Skin of body (tissue), 2 donors: ENCODE results near the gene MTR. TPM values are rescaled to one million over a fixed set of nuclear protein-coding genes. Genes with fewer than 3 reads are reported as not detected.
"Not testable (repeated sequence)": the region's sequence is repeated elsewhere in the genome, so short reads cannot be mapped to it uniquely, and the experiment has no call there.

ENCODE experiments used
- DNase-seq: peaks from one replicate; lab custom pipeline; 2025; lab: John Stamatoyannopoulos, UW
- total RNA-seq: library from RNA; depleted of rRNA; stranded (reverse); fragments of >200 nt; gene quantifications from one replicate; pipeline ENCODE4 v1.2.3, GENCODE V29; 2014

Gene MTR
- total RNA-seq, 1 donor from 2014 or later: 27.9 TPM

DNA sequence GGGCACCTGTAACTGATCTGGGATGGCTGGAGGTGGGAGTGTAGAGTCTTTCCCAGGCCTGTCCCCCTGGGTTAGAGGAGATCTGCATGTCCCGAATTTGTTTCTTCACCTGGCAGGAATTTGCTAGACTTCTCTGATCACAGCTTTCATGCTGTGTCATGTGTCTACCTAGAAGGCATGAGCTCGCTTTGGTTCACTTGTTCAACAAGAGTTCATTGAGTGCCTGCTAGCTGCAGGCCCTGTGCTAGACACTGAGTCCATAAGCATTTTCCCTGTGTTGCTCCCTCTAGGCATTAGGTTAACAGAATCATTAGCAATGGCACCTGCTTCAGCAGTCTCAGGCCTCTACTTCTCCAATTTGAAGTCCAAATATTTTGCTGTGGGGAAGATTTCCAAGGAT, 101.6 kb downstream of the MTR start:
- no peak for DNase-seq

DNA sequence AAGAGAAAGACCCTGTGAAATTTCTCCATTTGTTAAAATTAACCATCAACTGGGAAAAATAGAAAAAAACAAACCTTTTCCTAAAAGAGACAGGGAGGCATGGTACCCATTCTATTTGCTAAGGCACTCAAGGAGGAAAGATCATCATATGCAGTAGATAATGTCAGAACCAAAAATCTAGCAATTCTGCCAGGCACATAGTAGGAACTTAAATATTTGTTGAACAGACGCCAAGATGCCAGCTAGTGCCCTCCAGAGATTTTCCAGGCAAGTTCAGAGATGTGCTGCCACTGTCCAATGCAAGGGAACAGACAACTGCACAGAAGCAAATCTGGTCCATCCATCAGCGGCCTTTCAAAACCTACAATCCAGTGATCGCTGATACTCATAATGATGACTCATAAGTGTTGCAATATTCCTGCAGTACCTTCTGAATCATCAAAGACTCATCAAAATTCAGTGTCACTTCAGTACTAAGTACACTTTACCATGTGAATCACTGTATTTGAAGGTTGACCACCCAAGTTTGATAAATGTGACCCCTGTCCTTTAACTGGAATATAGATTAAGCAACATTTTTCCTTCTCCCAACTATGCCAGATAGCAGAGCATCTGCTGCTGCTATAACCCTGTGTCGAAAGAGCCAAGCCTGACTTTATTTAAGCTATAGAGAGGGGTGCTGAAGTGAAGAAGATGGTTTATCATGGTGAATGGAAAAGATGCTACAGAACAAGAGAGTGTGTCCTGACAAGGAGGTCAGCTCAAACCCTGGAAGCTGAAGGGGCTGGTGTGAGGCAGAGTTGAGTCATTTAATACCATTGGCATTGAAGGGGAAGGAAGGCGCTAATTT, 110.0 kb downstream of the MTR start:
- no peak for DNase-seq

GRCh38 chr1:236907205-236907604, 112.1 kb downstream of the MTR start:
- DNase-seq: no peak

DNA sequence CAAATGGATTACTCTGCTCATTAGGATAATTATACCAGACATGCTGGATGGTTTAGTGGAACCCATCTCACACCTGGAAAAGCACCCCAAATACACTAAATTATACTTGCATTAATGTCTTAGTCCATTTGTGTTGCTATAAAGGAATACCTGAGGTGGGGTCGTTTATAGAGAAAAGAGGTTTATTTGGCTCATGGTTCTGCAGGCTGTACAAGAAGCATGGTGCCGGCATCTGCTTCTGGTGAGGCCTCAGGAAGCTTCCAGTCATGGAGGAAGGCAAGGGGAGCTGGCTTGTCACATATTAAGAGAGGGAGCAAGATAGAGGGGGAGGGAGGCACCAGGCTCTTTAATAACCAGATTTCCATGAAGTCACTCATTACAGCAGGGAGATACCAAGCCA, 113.6 kb downstream of the MTR start:
- DNase-seq: no peak

- not testable (repeated sequence) for DNase-seq
Observed at GRCh38 chr1:236911047-236911446, 116.0 kb downstream of the MTR start.

DNA sequence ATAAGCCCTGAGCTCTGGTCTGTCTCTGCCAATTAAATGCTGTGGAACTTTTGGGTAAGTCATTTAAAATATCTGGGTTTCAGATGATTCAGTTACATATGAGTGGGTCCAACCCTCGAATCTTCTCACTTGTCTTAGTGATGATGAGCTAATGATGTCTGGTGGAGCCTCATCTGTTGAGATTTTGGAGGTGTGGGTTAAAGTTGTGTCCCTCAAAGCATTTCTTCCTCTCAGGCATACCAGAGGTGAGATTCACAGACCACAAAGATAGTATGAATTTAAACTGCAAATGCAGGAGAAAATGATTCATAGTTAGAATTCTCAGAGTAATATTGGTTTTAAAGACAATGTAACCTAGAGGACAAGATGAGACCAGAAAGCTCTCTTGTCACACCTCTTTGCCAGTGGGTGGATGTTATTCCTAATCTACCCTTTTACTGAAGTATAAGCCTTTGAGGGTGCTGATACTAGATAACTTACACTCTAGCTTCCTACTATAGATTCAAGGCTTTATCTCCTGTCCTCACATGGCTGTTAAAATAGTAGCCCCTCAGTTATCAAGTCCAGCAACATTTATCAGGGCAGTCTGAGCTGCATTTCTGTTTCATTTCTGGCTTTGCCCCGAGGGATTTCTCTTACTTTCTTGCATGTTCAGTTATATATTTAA, 118.4 kb downstream of the MTR start:
- no peak for DNase-seq

DNA sequence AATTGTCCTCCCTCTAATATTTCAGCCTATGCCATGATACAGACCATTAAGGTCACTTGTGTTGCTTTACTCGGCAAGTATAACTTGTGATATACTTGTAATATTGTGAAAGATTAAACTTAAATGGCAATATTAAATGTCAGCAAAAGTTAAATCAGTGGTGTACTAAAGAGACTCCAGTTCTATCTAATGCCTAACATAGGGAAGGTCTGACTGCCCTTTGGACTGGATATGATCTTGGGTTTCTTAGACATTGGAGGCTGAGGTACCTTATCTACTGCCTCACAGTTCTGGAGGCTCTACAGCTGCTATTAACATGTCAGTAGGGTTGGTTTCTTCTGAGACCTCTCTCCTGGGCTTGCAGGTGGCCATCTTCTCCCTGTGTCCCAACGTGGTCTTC, 119.3 kb downstream of the MTR start:
- DNase-seq: no peak

- no peak for DNase-seq
Observed at GRCh38 chr1:236916131-236916800, 121.2 kb downstream of the MTR start.

GRCh38 chr1:236917448-236917847, 122.4 kb downstream of the MTR start:
- DNase-seq: no peak

GRCh38 chr1:236920286-236920894, 125.3 kb downstream of the MTR start:
- DNase-seq: no peak

DNA sequence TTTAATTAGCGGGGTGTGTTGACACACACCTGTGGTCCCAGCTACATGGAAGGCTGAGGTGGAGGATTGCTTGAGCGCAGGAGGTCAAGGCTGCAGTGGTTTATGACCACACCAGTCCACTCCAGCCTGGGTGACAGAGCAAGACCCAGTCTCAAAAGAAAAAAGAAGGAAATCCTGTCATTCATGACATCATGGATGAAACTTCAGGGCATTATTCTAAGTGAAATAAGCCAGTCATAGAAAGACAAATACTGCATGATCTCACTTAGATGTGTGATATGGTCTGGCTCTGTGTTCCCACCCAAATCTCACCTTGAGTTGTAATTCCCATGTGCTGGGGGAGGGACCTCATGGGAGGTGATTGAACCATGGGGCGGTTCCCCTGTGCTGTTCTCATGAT, 126.5 kb downstream of the MTR start:
- no peak for DNase-seq

DNA sequence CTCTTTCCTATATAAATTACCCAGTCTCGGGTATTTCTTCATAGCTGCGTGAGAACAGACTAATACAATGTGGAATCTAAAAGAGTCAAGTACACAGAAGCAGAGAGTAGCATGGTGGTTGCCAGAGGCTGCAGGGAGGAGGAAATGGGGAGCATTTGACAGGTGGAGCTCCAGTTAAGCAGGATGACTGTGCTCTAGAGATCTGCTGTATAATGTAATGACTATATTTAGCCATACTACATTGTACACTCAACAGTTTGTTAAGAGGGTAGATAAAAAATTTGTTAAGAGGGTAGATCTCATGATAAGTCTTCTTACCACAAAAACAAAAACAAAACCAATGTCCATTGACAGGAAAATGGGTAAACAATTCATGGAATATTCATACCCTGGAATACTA, 127.1 kb downstream of the MTR start:
- no peak for DNase-seq

GRCh38 chr1:236925386-236925785, 130.3 kb downstream of the MTR start:
- peak; percentile 44 for DNase-seq

GRCh38 chr1:236930503-236930902, 135.4 kb downstream of the MTR start:
- DNase-seq: no peak

GRCh38 chr1:236938760-236939159, 143.7 kb downstream of the MTR start:
- no peak for DNase-seq

DNA sequence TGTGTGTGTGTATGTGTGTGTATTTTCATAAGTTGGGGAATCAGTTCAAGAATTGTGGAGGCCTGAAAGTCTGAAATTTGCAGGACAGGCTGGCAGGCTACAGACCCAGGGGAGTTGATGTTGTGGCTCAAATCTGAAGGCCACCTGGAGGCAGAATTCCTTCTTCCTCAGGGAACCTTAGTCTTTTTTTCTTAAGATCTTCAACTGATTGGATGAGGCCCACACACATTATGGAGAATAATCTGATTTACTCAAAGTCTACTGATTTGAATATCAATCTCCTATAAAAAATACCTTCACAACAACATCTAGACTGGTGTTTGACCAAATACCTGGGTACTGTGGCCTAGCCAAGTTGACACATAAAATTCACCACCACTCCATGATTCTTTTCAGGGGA, 147.3 kb downstream of the MTR start:
- no peak for DNase-seq

DNA sequence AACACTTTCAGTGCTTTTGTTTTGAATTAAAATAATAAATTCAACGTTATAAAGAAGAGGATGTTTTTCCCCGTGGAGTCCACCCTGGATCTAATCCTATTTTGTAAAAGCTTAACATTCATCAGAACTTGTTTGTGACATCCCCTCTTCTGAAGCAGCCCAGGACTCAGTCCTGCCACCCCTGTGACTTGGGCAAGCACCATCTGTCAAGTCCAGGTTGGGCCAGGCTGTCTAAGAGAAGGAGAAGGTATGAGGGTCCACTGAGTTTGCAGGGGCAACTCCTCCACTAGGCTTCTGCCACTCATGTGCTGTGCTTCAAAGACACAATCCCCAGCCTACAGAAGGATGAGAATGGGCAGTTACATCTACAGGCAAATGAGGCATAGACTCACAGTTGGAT, 149.5 kb downstream of the MTR start:
- no peak for DNase-seq

GRCh38 chr1:236945002-236945401, 149.9 kb downstream of the MTR start:
- no peak for DNase-seq

DNA sequence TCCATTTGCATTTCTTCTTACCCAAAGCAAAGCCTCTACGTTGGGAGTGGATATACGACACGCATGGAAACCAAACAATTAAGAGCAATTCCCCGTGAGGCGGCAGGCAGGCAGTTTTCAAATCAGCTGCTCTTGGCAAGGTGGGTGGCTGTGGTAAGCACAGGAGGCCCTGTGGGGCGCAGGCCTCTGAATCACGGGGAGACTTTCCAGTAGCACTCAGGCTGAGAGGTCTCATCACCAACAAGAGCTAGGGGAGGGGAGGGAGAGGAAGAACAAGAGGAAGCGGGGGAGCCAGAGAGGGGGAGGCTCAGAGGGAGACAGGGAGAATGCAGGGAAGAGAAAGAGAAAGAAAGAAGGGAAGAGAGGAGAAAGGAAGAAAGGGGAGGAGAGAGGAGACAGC, 152.7 kb downstream of the MTR start:
- no peak for DNase-seq

GRCh38 chr1:236948381-236948780, 153.3 kb downstream of the MTR start:
- no peak for DNase-seq

GRCh38 chr1:236948996-236949395, 153.9 kb downstream of the MTR start:
- DNase-seq: no peak

GRCh38 chr1:236950365-236950764, 155.3 kb downstream of the MTR start:
- DNase-seq: no peak
